GM18508 (cell line): ENCODE measurements around the gene EIF3D.

Experiments
- ATAC-seq: cut with Tn5 transposase; IDR thresholded peaks from one replicate; pipeline ENCODE4 v1.9.1; 2021; ENCODE audit warnings: moderate number of reproducible peaks; ENCODE audit not compliant: insufficient read depth, unreplicated experiment

EIF3D gene

DNA sequence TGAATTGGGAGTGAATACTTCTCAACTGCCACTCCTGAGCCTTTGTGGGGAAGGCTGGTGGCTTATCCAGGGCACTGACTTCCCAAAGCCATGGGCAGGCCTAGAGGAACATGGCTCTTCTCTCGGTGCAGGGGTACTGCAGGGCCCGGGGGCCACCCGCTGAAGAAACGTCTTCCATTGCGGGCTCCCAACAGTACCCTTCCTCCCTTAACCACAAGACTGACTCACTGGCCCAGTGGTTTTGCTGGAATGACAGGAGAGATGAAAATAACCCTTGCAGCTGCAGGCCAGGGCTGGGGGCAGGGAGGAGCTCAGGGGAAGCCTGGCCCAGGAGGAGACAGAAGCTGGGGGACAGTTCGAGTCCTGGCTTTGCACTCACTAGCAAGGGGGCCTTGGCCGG lies 61.0 kb downstream of the EIF3D start:
- ATAC-seq: no peak

DNA sequence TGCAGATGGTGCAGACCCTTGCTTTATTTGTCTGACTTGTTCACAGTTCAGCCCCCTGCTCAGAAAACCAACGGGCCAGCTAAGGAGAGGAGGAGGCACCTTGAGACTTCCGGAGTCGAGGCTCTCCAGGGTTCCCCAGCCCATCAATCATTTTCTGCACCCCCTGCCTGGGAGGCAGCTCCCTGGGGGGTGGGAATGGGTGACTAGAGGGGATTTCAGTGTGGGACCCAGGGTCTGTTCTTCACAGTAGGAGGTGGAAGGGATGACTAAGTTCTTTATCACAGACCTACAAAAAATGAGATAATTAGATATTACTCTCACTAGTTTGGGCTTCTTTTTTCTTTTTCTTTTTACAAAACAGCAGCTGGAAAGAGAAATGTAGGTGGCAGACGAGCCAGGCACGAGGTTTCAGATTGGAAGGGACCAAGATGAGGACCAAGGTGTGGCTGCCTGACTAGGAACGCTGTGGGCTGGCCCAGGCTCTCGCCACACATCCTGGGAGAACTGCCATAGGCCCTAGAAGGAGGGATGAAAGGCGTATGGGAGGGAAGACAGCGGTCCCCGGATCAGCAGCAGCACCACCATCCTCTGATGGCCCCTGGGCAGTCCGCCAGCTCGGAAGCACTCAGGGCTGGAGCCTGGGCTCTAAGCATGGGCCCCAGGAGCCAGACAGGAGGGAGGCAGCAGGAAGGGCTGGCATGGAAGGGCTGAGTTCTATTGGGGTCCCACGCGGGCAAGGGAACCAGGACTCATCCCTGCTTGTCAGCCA lies 61.7 kb downstream of the EIF3D start:
- no peak for ATAC-seq

DNA sequence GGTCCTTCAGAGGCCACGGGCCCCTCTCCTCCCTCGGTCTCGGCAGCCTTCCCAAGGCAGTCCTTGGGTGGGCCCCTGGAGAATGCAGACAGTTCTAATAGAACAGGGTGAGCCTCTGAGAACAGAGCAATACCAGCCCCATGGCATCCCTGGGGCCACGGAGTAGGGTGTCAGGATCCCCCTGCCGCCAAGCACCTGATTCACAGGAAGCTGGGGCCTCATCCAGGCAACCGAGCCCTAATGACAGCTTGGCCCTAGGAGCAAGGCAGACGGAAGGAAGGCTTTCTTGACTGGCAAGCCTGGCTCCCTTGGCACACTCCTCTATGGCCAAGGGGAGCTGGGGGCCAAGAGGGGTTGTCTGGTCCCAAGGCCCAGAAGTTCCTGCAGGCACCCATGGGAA lies 62.7 kb downstream of the EIF3D start:
- no peak for ATAC-seq

DNA sequence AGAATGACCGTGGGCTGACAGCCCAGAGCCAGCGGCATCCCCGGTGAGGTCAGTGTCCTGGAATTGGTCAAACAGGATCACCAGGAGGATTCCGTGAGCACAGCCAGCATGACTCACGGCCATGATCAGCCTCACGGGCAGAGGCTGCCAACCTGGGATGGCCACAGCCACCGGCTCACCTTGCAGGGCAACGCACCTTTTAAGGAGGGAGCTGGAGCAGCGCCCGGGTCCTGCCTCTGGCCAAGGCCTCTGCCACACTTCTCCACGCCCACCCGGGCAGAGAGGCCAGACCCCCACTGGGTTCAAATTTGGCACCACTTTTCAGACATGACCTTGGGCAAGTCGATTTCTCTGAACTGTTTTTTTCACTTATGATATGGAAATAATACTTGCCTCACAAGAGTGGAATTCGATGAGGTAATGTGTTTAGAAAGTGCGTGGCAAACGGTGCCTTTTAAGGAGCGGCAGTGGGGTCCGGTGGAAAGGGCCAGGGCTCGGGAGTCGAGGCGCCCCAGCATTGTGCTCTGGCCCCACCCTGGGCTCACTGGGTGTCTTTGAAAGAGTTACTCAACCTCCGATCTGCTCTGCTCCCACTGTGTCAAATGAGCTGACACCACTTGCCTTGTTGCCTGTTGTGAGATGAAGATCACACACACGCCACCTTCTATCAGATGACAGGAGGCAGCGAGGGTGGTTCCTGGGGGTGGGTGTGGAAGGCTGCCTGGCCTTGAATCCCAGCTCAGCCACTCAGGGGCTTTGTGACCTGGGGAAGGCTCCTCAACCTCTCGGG lies 63.5 kb downstream of the EIF3D start:
- no peak for ATAC-seq

DNA sequence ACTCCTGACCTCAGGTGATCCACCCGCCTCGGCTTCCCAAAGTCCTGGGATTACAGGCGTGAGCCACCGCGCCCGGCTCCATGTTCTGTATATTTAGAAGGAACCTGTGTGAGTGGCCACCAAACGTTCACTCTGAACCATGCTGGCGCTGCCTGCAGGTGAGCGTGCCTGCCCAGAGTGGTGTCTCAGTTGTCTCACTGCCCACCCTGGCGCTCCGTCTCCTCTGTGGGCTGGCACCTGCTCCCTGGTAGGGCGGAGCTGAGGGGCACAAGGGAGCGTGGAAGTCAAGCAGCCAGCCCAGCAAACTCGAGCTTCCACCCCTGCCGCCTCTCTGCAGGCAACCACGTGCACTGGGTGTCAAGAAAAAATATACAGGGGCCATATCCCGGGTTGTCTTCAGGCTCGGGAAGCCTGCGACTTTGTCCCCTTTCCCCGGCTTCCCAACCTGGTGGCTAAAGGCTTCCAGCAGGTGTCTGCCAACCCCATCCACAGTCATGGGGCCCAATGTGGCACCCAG lies 64.2 kb downstream of the EIF3D start:
- ATAC-seq: no peak

DNA sequence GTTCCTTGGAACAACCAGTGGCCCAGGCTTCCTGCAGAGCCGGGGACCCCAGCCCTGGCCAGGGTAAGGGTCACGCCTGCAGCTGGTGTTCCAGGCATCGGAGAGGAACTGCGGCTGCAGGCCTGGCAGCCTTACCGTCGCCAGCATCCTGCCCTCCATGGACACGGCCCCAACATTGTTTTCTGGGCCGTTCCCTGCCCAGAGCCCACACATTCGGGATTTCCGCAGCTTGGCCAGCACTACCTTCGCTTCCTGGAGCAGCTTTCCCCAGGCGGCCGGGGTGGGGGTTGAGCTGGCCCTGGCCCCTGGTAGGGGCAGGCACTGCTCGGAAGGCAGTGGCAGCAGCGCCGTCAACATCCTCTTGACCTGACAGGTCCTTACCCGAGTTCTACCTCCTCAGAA lies 65.2 kb downstream of the EIF3D start:
- no peak for ATAC-seq

DNA sequence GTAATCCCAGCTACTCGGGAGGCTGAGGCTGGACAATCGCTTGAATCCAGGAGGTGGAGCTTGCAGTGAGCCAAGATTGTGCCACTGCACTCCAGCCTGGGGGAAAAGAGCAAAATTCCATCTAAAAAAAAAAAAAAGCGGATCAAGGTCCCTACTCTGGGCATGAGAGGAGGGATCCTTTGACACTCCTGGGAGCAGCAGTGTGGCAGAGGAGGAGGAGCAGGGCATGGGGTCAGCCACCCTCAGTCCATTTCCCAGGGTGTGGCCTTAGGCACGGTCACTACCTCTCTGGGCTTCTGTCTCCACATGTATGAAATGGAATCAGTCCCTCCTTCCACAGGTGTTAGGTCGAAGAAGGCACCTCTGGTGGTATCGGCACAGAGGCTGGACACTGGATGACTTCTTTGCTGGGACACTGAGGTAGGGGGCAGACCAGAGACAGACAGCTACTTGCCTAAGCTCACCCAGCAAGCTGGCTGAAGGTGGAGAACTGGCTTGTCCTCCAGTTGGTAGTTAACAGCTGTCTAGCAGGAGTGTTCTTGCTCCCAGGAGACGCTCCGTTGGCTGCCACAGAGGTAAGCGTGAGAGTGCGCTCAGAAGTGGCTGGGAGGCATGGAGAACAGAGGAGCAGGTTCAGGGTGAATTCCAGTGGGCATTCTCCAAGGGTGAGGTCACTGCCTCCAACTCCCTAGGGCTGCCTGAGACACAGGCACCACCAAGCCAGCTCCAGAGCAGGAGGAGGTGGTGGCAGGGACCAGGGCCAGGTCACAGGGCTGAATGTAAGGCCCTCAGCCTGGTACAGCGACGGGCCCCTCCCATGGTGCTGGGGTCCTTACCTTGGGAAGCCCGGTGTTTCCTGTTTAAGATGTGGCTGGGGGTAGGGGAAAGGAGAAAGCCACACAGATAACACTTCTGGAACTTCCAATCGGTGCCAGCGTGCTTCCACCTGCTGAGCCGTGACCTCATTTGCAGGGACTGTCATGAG lies 67.0 kb downstream of the EIF3D start:
- no peak for ATAC-seq
